ENCODE measurements around the gene UIMC1.
"Not testable (repeated sequence)": the region's sequence is repeated elsewhere in the genome, so short reads cannot be mapped to it uniquely, and the experiment has no call there.

DNA sequence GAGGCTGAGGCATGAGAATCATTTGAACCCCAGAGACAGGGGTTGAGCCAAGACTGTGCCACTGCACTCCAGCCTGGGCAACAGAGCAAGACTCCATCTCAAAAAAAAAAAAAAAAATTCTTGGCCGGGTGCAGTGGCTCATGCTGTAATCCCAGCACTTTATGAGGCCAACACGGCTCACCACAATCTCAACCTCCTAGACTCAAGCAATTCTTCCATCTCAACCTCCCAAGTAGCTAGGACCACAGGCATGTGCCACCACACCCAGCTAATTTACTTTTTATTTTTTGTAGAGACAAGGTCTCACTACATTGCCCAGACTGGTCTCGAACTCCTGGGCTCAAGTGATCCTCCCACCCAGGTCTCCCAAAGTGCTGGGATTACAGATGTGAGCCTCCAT is 13.5 kb downstream of the UIMC1 start:
- TF ChIP-seq, protein P1, sequence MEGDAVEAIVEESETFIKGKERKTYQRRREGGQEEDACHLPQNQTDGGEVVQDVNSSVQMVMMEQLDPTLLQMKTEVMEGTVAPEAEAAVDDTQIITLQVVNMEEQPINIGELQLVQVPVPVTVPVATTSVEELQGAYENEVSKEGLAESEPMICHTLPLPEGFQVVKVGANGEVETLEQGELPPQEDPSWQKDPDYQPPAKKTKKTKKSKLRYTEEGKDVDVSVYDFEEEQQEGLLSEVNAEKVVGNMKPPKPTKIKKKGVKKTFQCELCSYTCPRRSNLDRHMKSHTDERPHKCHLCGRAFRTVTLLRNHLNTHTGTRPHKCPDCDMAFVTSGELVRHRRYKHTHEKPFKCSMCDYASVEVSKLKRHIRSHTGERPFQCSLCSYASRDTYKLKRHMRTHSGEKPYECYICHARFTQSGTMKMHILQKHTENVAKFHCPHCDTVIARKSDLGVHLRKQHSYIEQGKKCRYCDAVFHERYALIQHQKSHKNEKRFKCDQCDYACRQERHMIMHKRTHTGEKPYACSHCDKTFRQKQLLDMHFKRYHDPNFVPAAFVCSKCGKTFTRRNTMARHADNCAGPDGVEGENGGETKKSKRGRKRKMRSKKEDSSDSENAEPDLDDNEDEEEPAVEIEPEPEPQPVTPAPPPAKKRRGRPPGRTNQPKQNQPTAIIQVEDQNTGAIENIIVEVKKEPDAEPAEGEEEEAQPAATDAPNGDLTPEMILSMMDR (IDR thresholded peaks at IDR 0.05), result not testable (repeated sequence)
- not testable (repeated sequence) for TF ChIP-seq POLR2A (IDR thresholded peaks at IDR 0.05)

Data from adrenal gland (tissue), 5 donors.